ENCODE measurements around the gene HEATR5B. TPM values are rescaled to one million over a fixed set of nuclear protein-coding genes. Genes with fewer than 3 reads are reported as not detected.

HEATR5B gene
- polyA plus RNA-seq, 3 donors, result 3.5 to 21.6 (median 3.8) TPM

GRCh38 chr2:37102588-37102987, 18.4 kb upstream of the HEATR5B start:
- Mint-ChIP-seq H3K27me3 (ENCODE audit: low read depth in 3 of 3) (no peaks in the 10 kb centered on the region), H3K36me3 (peaks cover 65 to 81% of the 10 kb centered on the region in 2 donors), H3K9me3 (no peaks in the 10 kb centered on the region), H3K4me1 (no peaks in the 10 kb centered on the region), H3K27ac (no peak overlapping the region), H3K4me3 (no peak overlapping the region)
- peaks cover 60 to 88% of the 10 kb centered on the region in 2 donors for H3K36me3 ChIP-seq (replicated peaks in 1 of 2; ENCODE audit: control insufficient read depth in 1 of 2, insufficient read depth in 2 of 2, low read length in 2 of 2)
- DNase-seq, result no peak
- intact Hi-C loops (cut with micrococcal nuclease), result no loop called here
- no peaks in the 10 kb centered on the region for H3K27me3 ChIP-seq (ENCODE audit: control insufficient read depth in 2 of 2, insufficient read depth in 2 of 2, low read length in 2 of 2)
- WGBS (ENCODE audit: insufficient coverage), result no CpG with 5 or more reads among the region's 3 CpGs
- no peak overlapping the region for H3K9ac ChIP-seq (ENCODE audit: insufficient read depth, low read length, poor library complexity, severe bottlenecking)
- TF ChIP-seq CTCF (IDR thresholded peaks at IDR 0.05), result no peak
- no peak overlapping the region for H2AFZ ChIP-seq (ENCODE audit: insufficient read depth, low read depth, low read length, poor library complexity, severe bottlenecking)
- H3K27ac ChIP-seq (ENCODE audit: low read depth in 1 of 2, low read length in 2 of 2), result no peak overlapping the region
- no peaks in the 10 kb centered on the region for H3K4me1 ChIP-seq (ENCODE audit: control insufficient read depth in 1 of 2, insufficient read depth in 2 of 2, low read length in 2 of 2)
- H3K9me3 ChIP-seq (replicated peaks in 1 of 2; ENCODE audit: control insufficient read depth in 1 of 2, insufficient read depth in 1 of 2, low read length in 2 of 2), result no peaks in the 10 kb centered on the region
- no peaks in the 10 kb centered on the region for H4K20me1 ChIP-seq (ENCODE audit: insufficient read depth, low read length)
- no peak overlapping the region for H3K4me3 ChIP-seq (replicated peaks in 1 of 3; ENCODE audit: low read depth in 2 of 3, low read length in 3 of 3)
- H3K4me2 ChIP-seq (replicated peaks; ENCODE audit: extremely low read depth, low read length, poor library complexity, severe bottlenecking), result no peak overlapping the region
- H3K79me2 ChIP-seq (ENCODE audit: insufficient read depth, low read length), result no peaks in the 10 kb centered on the region

- peaks cover 58 to 88% of the 10 kb centered on the region in 2 donors for H3K36me3 ChIP-seq (replicated peaks in 1 of 2; ENCODE audit: control insufficient read depth in 1 of 2, insufficient read depth in 2 of 2, low read length in 2 of 2)
- H3K4me3 Mint-ChIP-seq, result no peak overlapping the region
- no peaks in the 10 kb centered on the region for H3K27me3 Mint-ChIP-seq (ENCODE audit: low read depth in 3 of 3)
- H3K79me2 ChIP-seq (ENCODE audit: insufficient read depth, low read length), result no peaks in the 10 kb centered on the region
- H4K20me1 ChIP-seq (ENCODE audit: insufficient read depth, low read length), result no peaks in the 10 kb centered on the region
- intact Hi-C loops (cut with micrococcal nuclease), result no loop called here
- H3K27me3 ChIP-seq (ENCODE audit: control insufficient read depth in 2 of 2, insufficient read depth in 2 of 2, low read length in 2 of 2), result no peaks in the 10 kb centered on the region
- WGBS (ENCODE audit: insufficient coverage), result 63% methylated on average over 1 of the region's 1 CpG
- H2AFZ ChIP-seq (ENCODE audit: insufficient read depth, low read depth, low read length, poor library complexity, severe bottlenecking), result no peak overlapping the region
- H3K36me3 Mint-ChIP-seq, result peaks cover 62 to 78% of the 10 kb centered on the region in 2 donors
- no peak overlapping the region for H3K27ac ChIP-seq (ENCODE audit: low read depth in 1 of 2, low read length in 2 of 2)
- no peaks in the 10 kb centered on the region for H3K9me3 ChIP-seq (replicated peaks in 1 of 2; ENCODE audit: control insufficient read depth in 1 of 2, insufficient read depth in 1 of 2, low read length in 2 of 2)
- H3K27ac Mint-ChIP-seq, result peak overlapping the region in 1 of 7 donors; percentile 65
- no peaks in the 10 kb centered on the region for H3K4me1 ChIP-seq (ENCODE audit: control insufficient read depth in 1 of 2, insufficient read depth in 2 of 2, low read length in 2 of 2)
- no peak for TF ChIP-seq CTCF (IDR thresholded peaks at IDR 0.05)
- H3K4me2 ChIP-seq (replicated peaks; ENCODE audit: extremely low read depth, low read length, poor library complexity, severe bottlenecking), result no peak overlapping the region
- no peak overlapping the region for H3K4me3 ChIP-seq (replicated peaks in 1 of 3; ENCODE audit: low read depth in 2 of 3, low read length in 3 of 3)
- H3K9ac ChIP-seq (ENCODE audit: insufficient read depth, low read length, poor library complexity, severe bottlenecking), result no peak overlapping the region
- no peak for DNase-seq
- H3K9me3 Mint-ChIP-seq, result no peaks in the 10 kb centered on the region
- H3K4me1 Mint-ChIP-seq, result no peaks in the 10 kb centered on the region
Measured at GRCh38 chr2:37100054-37100453, 15.9 kb upstream of the HEATR5B start.
